IMR-90 (cell line): ENCODE data around the gene ROR2. TPM values are rescaled to one million over a fixed set of nuclear protein-coding genes. Genes with fewer than 3 reads are reported as not detected.
A peak's percentile ranks its signal among the peaks of the same experiment; 100 is the strongest.

ENCODE experiments used
- ATAC-seq: fragments of 200-7000 bp; cut with Tn5 transposase; 2 replicates; pipeline ENCODE4 v1.9.1; 2020; ENCODE audit warnings: low read depth, mild to moderate bottlenecking, moderate library complexity
- BruUV-seq: library from RNA; stranded (reverse); fragments of 400-500 nt; replicated peaks from 2 replicates; lab custom pipeline; 2021; lab: Mats Ljungman, UMichigan
- CTCF ChIA-PET: fragments of 300-600 bp; formaldehyde crosslinking; extraction: SDS; loops from one replicate; lab custom pipeline; 2021; ENCODE audit warnings: antibody characterized with exemption; lab: Yijun Ruan, JAX
- POLR2A ChIA-PET: fragments of 300-600 bp; sonication (Branson Sonifier 250); formaldehyde crosslinking; loops from one replicate; lab custom pipeline; 2022; ENCODE audit warnings: antibody characterized with exemption; ENCODE audit not compliant: unreplicated experiment; lab: Charles Lee
- DNase-seq: peaks from one replicate; pipeline ENCODE4 v3.0.0; 2013
- H2AFZ ChIP-seq: replicated peaks from 2 replicates; pipeline ENCODE3; 2013; ENCODE audit warnings: low read length, mild to moderate bottlenecking; ENCODE audit not compliant: poor library complexity
- H2AK5ac ChIP-seq: 2 replicates; pipeline ENCODE4 v1.6.1; 2013; ENCODE audit warnings: low read depth, low read length, inconsistent platforms
- H2AK9ac ChIP-seq: replicated peaks from 2 replicates; pipeline ENCODE3; 2013; ENCODE audit warnings: mild to moderate bottlenecking, low read depth, low read length, moderate library complexity; ENCODE audit not compliant: poor library complexity
- H2BK120ac ChIP-seq: 2 replicates; pipeline ENCODE4 v1.6.1; 2013; ENCODE audit warnings: low read depth, low read length, inconsistent platforms
- H2BK15ac ChIP-seq: 3 replicates; pipeline ENCODE4 v1.6.1; 2013; ENCODE audit warnings: low read depth, low read length, inconsistent platforms
- H2BK20ac ChIP-seq: 2 replicates; pipeline ENCODE4 v1.6.1; 2013; ENCODE audit warnings: low read depth, mild to moderate bottlenecking, inconsistent platforms, low read length, moderate library complexity
- H2BK5ac ChIP-seq: 2 replicates; pipeline ENCODE4 v1.6.1; 2013; ENCODE audit warnings: mild to moderate bottlenecking, low read depth, low read length, inconsistent platforms; ENCODE audit not compliant: poor library complexity, severe bottlenecking
- H3K14ac ChIP-seq: replicated peaks from 2 replicates; pipeline ENCODE4 v1.6.1; 2013; ENCODE audit warnings: low read depth, low read length, inconsistent platforms
- H3K18ac ChIP-seq: 2 replicates; pipeline ENCODE4 v1.6.1; 2013; ENCODE audit warnings: low read depth, low read length, control low read depth
- H3K23ac ChIP-seq: 2 replicates; pipeline ENCODE4 v1.6.1; 2013; ENCODE audit warnings: low read depth, low read length, inconsistent platforms
- H3K27ac ChIP-seq: 2 replicates; pipeline ENCODE4 v1.5.1; 2013; ENCODE audit warnings: mild to moderate bottlenecking, control low read depth, low read length; ENCODE audit not compliant: insufficient read depth
- H3K27me3 ChIP-seq: 2 replicates; pipeline ENCODE4 v1.6.1; 2013; ENCODE audit warnings: low read length; ENCODE audit not compliant: control insufficient read depth, insufficient read depth
- H3K36me3 ChIP-seq: 2 replicates; pipeline ENCODE4 v1.6.1; 2013; ENCODE audit warnings: low read length, mixed read lengths; ENCODE audit not compliant: control insufficient read depth, insufficient read depth
- H3K4ac ChIP-seq: 2 replicates; pipeline ENCODE4 v1.6.1; 2013; ENCODE audit warnings: low read depth, low read length, inconsistent platforms
- H3K4me1 ChIP-seq: 2 replicates; pipeline ENCODE4 v1.6.1; 2013; ENCODE audit warnings: low read length, mixed read lengths; ENCODE audit not compliant: control insufficient read depth, insufficient read depth
- H3K4me2 ChIP-seq: 2 replicates; pipeline ENCODE4 v1.6.1; 2013; ENCODE audit warnings: low read depth, mild to moderate bottlenecking, control low read depth, low read length, moderate library complexity
- H3K4me3 ChIP-seq: 2 replicates; pipeline ENCODE4 v1.5.1; 2013; ENCODE audit warnings: low read depth, mild to moderate bottlenecking, control low read depth, low read length, moderate library complexity; ENCODE audit not compliant: insufficient read depth
- H3K56ac ChIP-seq: 2 replicates; pipeline ENCODE4 v1.6.1; 2013; ENCODE audit warnings: low read length, inconsistent platforms; ENCODE audit not compliant: insufficient read depth; ENCODE audit errors: extremely low read depth
- H3K79me1 ChIP-seq, 2 experiments: 2 replicates each; pipeline ENCODE4 v1.6.1; 2013; ENCODE audit warnings: low read length in 2 of 2, inconsistent platforms in 1 of 2, low read depth in 1 of 2
- H3K9ac ChIP-seq: 2 replicates; pipeline ENCODE4 v1.6.1; 2013; ENCODE audit warnings: low read depth, low read length, control low read depth
- H3K9me1 ChIP-seq: 2 replicates; pipeline ENCODE4 v1.6.1; 2013; ENCODE audit warnings: low read length, inconsistent platforms; ENCODE audit not compliant: insufficient read depth
- H3K9me3 ChIP-seq: 2 replicates; pipeline ENCODE4 v1.6.1; 2013; ENCODE audit warnings: low read length; ENCODE audit not compliant: control insufficient read depth, insufficient read depth
- H4K20me1 ChIP-seq: 2 replicates; pipeline ENCODE4 v1.6.1; 2013; ENCODE audit warnings: low read length, inconsistent platforms; ENCODE audit not compliant: insufficient read depth
- H4K5ac ChIP-seq: 2 replicates; pipeline ENCODE4 v1.6.1; 2013; ENCODE audit warnings: mild to moderate bottlenecking, low read depth, low read length, control low read depth
- H4K8ac ChIP-seq, 2 experiments: 2 replicates each; pipeline ENCODE4 v1.6.1; 2013; ENCODE audit warnings: low read depth in 2 of 2, low read length in 2 of 2, control low read depth in 1 of 2, inconsistent platforms in 1 of 2
- H4K91ac ChIP-seq: 2 replicates; pipeline ENCODE4 v1.6.1; 2013; ENCODE audit warnings: low read depth, low read length, inconsistent platforms; ENCODE audit not compliant: insufficient read depth
- CEBPB ChIP-seq: IDR thresholded peaks from 2 replicates; pipeline ENCODE4 v1.6.1; 2012; ENCODE audit warnings: low read depth, low read length, improper control_type of control experiment
- FOS ChIP-seq: fragments of 150-350 bp; IDR thresholded peaks from 2 replicates; pipeline ENCODE4 v1.6.1; 2016; ENCODE audit warnings: low read depth, low read length
- MAFK ChIP-seq: IDR thresholded peaks from 2 replicates; pipeline ENCODE4 v1.6.1; 2012; ENCODE audit warnings: low read depth, low read length, improper control_type of control experiment
- NFE2L2 ChIP-seq: fragments of 150-350 bp; IDR thresholded peaks from 2 replicates; pipeline ENCODE4 v1.6.1; 2016; ENCODE audit warnings: low read depth, mild to moderate bottlenecking, low read length
- POLR2A ChIP-seq: IDR thresholded peaks from 2 replicates; pipeline ENCODE4 v1.6.1; 2012; ENCODE audit warnings: mild to moderate bottlenecking, low read depth, low read length
- RAD21 ChIP-seq: IDR thresholded peaks from 2 replicates; pipeline ENCODE4 v1.6.1; 2012; ENCODE audit warnings: low read length, improper control_type of control experiment
- WGBS, 2 experiments: methylation state at CpG; one replicate each; pipeline versions ENCODE4 v1.1.5 to v1.1.7; 2013; ENCODE audit warnings: missing lambda C conversion rate in 2 of 2; ENCODE audit not compliant: insufficient read length in 1 of 2; ENCODE audit errors: extremely low coverage in 2 of 2; 5-methylcytosine and 5-hydroxymethylcytosine counted together
- dilution Hi-C: fragments of 300-500 bp; cut with HindIII; formaldehyde crosslinking; loops from one replicate; pipeline ENCODE4 v1.14.3; 2018; ENCODE audit warnings: low sequenced_read_pairs; ENCODE audit not compliant: unreplicated experiment
- in situ Hi-C: fragments of 300-500 bp; cut with MboI; formaldehyde crosslinking; loops from 3 replicates; pipeline ENCODE4 v1.14.3; 2019; ENCODE audit warnings: low sequenced_read_pairs, inconsistent platforms, mixed read lengths
- intact Hi-C: fragments of 100-400 bp; cut with micrococcal nuclease; formaldehyde crosslinking; loops from 2 replicates; pipeline ENCODE4 v1.10.0; 2022
- polyA plus RNA-seq, 3 experiments: library from polyadenylated mRNA; depleted of rRNA; stranded (reverse); fragments of >200 nt; gene quantifications; 2 replicates each; pipeline ENCODE4 v1.2.3, GENCODE V29; 2012; ENCODE audit warnings: low replicate concordance in 1 of 3
- total RNA-seq: library from RNA; depleted of rRNA; stranded (reverse); fragments of >200 nt; gene quantifications from 2 replicates; pipeline ENCODE4 v1.2.3, GENCODE V29; 2012
- TF ChIP-seq, protein P1 (sequence below): conservative IDR thresholded peaks from 2 replicates; pipeline ENCODE4 v1.5.1; 2012; ENCODE audit warnings: mild to moderate bottlenecking, low read depth, low read length, improper control_type of control experiment

ROR2 gene
- total and polyA plus RNA-seq, 2 of the 4 experiments (the other 2 are of a cell fraction), result 2.3 to 4.8 TPM

DNA sequence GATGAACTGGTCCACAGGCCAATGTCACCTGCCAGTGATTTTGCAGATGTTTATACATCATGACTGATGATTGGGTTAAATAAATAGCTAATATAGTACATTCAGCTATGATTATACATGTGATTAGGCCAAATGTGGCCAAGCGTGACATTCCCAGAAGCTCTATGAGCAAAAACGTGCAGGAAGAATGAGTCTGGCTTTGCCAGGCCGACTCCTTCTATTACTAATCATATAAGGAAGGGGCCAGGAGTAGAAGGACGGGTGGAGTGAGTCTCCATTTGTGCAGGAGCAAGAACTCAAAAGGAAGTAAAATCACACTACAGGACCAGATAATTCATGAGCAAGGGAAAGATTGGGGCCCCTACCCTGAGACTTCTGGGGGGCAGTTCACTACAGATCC, 178.2 kb downstream of the ROR2 start:
- in situ Hi-C loops, result loop anchor here (10.0 kb wide), 1 partner anchor 183 kb away; the partner anchor contains the start of gene ROR2
- Histone ChIP-seq H3K36me3 (peaks cover 13% of the 10 kb centered on the region; the same call in 1 of the 2 replicates), H3K4me3 (no peak overlapping the region), H3K9me1 (peaks cover 14% of the 10 kb centered on the region), H4K8ac (no peak overlapping the region), H4K20me1 (peaks cover 8% of the 10 kb centered on the region), H3K79me1 (peaks cover 0 to 6% of the 10 kb centered on the region in 2 experiments; a peak in 1 of 4 replicates), H3K4me1 (peaks cover 25% of the 10 kb centered on the region), H4K91ac (no peak overlapping the region; the same call in 1 of the 2 replicates), H3K9ac (no peak overlapping the region), H2BK5ac (no peak overlapping the region), H3K9me3 (no peaks in the 10 kb centered on the region), H2AK9ac (no peak overlapping the region), H3K4me2 (no peak overlapping the region), H3K18ac (peak overlapping the region; percentile 47; the same call in 1 of the 2 replicates), H2AFZ (no peak overlapping the region), H3K56ac (no peak overlapping the region), H3K27me3 (no peaks in the 10 kb centered on the region), H2BK15ac (peak overlapping the region; percentile 1; the same call in 1 of the 3 replicates), H4K5ac (no peak overlapping the region), H3K27ac (no peak overlapping the region; the same call in 1 of the 2 replicates), H3K14ac (peak overlapping the region; percentile 31), H3K23ac (no peak overlapping the region), H2BK20ac (0 out of 2 replicates have a peak overlapping the region, but pooled peaks have one; percentile 30), H3K4ac (peak overlapping the region; percentile 37), H2BK120ac (peak overlapping the region; percentile 49), H2AK5ac (0 out of 2 replicates have a peak overlapping the region, but pooled peaks have one; percentile 8)
- no CpG with 5 or more reads among the region's 4 CpGs for WGBS, 2 experiments
- ChIA-PET CTCF (interaction anchor here (1.0 to 2.0 kb wide), 6 partner anchors 13 to 857 kb away, joined by 4 to 14 read pairs (median 6); partner anchors contain the start of gene ROR2), POLR2A (interaction anchor here (0.6 to 1.0 kb wide), 2 partner anchors 178 to 368 kb away, joined by 3 to 4 read pairs; partner anchors contain the start of gene ROR2)
- DNase-seq (no peak), ATAC-seq (no peak)
- dilution Hi-C loops, result no loop called here
- no peak for TF ChIP-seq FOS
- no peak for TF ChIP-seq POLR2A
- TF ChIP-seq CEBPB, result no peak
- TF ChIP-seq MAFK, result no peak
- TF ChIP-seq, protein P1, sequence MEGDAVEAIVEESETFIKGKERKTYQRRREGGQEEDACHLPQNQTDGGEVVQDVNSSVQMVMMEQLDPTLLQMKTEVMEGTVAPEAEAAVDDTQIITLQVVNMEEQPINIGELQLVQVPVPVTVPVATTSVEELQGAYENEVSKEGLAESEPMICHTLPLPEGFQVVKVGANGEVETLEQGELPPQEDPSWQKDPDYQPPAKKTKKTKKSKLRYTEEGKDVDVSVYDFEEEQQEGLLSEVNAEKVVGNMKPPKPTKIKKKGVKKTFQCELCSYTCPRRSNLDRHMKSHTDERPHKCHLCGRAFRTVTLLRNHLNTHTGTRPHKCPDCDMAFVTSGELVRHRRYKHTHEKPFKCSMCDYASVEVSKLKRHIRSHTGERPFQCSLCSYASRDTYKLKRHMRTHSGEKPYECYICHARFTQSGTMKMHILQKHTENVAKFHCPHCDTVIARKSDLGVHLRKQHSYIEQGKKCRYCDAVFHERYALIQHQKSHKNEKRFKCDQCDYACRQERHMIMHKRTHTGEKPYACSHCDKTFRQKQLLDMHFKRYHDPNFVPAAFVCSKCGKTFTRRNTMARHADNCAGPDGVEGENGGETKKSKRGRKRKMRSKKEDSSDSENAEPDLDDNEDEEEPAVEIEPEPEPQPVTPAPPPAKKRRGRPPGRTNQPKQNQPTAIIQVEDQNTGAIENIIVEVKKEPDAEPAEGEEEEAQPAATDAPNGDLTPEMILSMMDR, result no peak
- TF ChIP-seq NFE2L2, result no peak
- TF ChIP-seq RAD21, result no peak
- intact Hi-C loops, result loop anchor here (1.0 to 10.0 kb wide), 4 partner anchors 176 to 473 kb away; no protein-coding TSS in a partner anchor
- BruUV-seq, result no TSS peak
